ENCODE measurements around the gene CARD10. TPM values are rescaled to one million over a fixed set of nuclear protein-coding genes. Genes with fewer than 3 reads are reported as not detected.
A peak's percentile ranks its signal among the peaks of the same experiment; 100 is the strongest.

Gene CARD10
- total and polyA plus RNA-seq, 2 of the 13 experiments (the other 11 are each of a cell fraction or from before 2014, with no cell fraction given): 35.2 to 55.8 TPM

GRCh38 chr22:37568448-37569008 lies 49.3 kb upstream of the CARD10 start (continued):
- TF ChIP-seq ZNF850 (CRISPR knock-in tag; conservative IDR thresholded peaks at IDR 0.05) (no peak), RNF2 (conservative IDR thresholded peaks at IDR 0.05; ENCODE audit: low read depth) (no peak), ZSCAN12 (CRISPR knock-in tag; IDR thresholded peaks at IDR 0.05) (no peak), HNRNPUL1 (IDR thresholded peaks at IDR 0.05; ENCODE audit: low read depth, low read length) (no peak), ZNF597 (CRISPR knock-in tag; IDR thresholded peaks at IDR 0.05) (no peak), NR3C1 (CRISPR knock-in tag; IDR thresholded peaks at IDR 0.05) (no peak), SMAD9 (CRISPR knock-in tag; IDR thresholded peaks at IDR 0.05) (no peak), ZNF768 (CRISPR knock-in tag; IDR thresholded peaks at IDR 0.05) (no peak), ZNF496 (CRISPR knock-in tag; IDR thresholded peaks at IDR 0.05; ENCODE audit: insufficient replicate concordance) (no peak), GATA4 (IDR thresholded peaks at IDR 0.05; ENCODE audit: borderline replicate concordance, low read depth) (no peak), TEAD3 (CRISPR knock-in tag; optimal IDR thresholded peaks at IDR 0.05; ENCODE audit: borderline replicate concordance) (peak; percentile 5), POLR2AphosphoS5 (IDR thresholded peaks at IDR 0.05; ENCODE audit: low read depth, low read length) (no peak), HOMEZ (CRISPR knock-in tag; IDR thresholded peaks at IDR 0.05; ENCODE audit: low read depth) (no peak), KLF12 (CRISPR knock-in tag; IDR thresholded peaks at IDR 0.05; ENCODE audit: borderline replicate concordance) (no peak), SALL2 (CRISPR knock-in tag; IDR thresholded peaks at IDR 0.05) (no peak), ZNF572 (CRISPR knock-in tag; IDR thresholded peaks at IDR 0.05) (no peak)
- TF ChIP-seq, protein P1, sequence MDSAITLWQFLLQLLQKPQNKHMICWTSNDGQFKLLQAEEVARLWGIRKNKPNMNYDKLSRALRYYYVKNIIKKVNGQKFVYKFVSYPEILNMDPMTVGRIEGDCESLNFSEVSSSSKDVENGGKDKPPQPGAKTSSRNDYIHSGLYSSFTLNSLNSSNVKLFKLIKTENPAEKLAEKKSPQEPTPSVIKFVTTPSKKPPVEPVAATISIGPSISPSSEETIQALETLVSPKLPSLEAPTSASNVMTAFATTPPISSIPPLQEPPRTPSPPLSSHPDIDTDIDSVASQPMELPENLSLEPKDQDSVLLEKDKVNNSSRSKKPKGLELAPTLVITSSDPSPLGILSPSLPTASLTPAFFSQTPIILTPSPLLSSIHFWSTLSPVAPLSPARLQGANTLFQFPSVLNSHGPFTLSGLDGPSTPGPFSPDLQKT (CRISPR knock-in tag; IDR thresholded peaks at IDR 0.05; ENCODE audit: borderline replicate concordance): no peak

Data from HepG2 (cell line).